Lower leg skin (tissue), 4 donors: ENCODE data around the gene ETDA. TPM values are rescaled to one million over a fixed set of nuclear protein-coding genes. Genes with fewer than 3 reads are reported as not detected.

Experiments used
- DNase-seq, 2 donors: peaks; one replicate each; pipeline ENCODE4 v3.0.0-alpha.2; 2019; ENCODE audit warnings: low spot score in 2 of 2
- H3K4me3 ChIP-seq: fragments of 200-600 bp; sonication (generic); 2 replicates; pipeline ENCODE4 v1.5.1; 2017; ENCODE audit warnings: mild to moderate bottlenecking, low read depth; ENCODE audit not compliant: poor library complexity, severe bottlenecking
- CTCF ChIP-seq, 3 donors: fragments of 450-650 bp; IDR thresholded peaks; one replicate each; pipeline ENCODE4 v1.5.1; 2016; ENCODE audit warnings: antibody characterized with exemption in 3 of 3, mild to moderate bottlenecking in 3 of 3, moderate library complexity in 2 of 3
- POLR2A ChIP-seq, 2 donors: fragments of 450-650 bp; IDR thresholded peaks; one replicate each; pipeline ENCODE4 v1.6.1; 2016 to 2017; ENCODE audit warnings: antibody characterized with exemption in 2 of 2, mild to moderate bottlenecking in 1 of 2, moderate library complexity in 1 of 2
- WGBS, 2 donors: methylation state at CpG; one replicate each; pipeline ENCODE4 v1.1.5; 2018; 5-methylcytosine and 5-hydroxymethylcytosine counted together
- intact Hi-C: fragments of 100-400 bp; cut with DNase I; formaldehyde crosslinking; loops from one replicate; pipeline ENCODE4 v1.15.0; 2023; ENCODE audit warnings: low total_unique reads
- total RNA-seq, 4 donors: library from RNA; depleted of rRNA; stranded (reverse); fragments of >200 nt; gene quantifications; one replicate each; pipeline ENCODE4 v1.1.0, GENCODE V29; 2016

The ETDA gene
- total RNA-seq, 4 donors from 2014 or later: not detected

- DNase-seq: no peak
- H3K4me3 ChIP-seq: no peak overlapping the region
- WGBS, 2 donors: 48 to 66% methylated on average over 4 of the region's 4 CpGs
- TF ChIP-seq POLR2A (IDR thresholded peaks at IDR 0.05) (no peak), CTCF (IDR thresholded peaks at IDR 0.05) (no peak)
- intact Hi-C loops: no loop called here
Observed at GRCh38 chrX:135264206-135264605, 12.3 kb downstream of the ETDA start.

- intact Hi-C loops: no loop called here
- 80 to 97% methylated on average over 5 of the region's 5 CpGs for WGBS, 2 donors
- DNase-seq: no peak
- H3K4me3 ChIP-seq: no peak overlapping the region
- TF ChIP-seq POLR2A (IDR thresholded peaks at IDR 0.05) (no peak), CTCF (IDR thresholded peaks at IDR 0.05) (no peak)
Observed at GRCh38 chrX:135273162-135273561, 21.3 kb downstream of the ETDA start.

- intact Hi-C loops: no loop called here
- DNase-seq: no peak
- H3K4me3 ChIP-seq: no peak overlapping the region
- TF ChIP-seq POLR2A (IDR thresholded peaks at IDR 0.05): no peak
- TF ChIP-seq CTCF (IDR thresholded peaks at IDR 0.05): no peak
Observed at GRCh38 chrX:135275973-135276372, 24.1 kb downstream of the ETDA start.

GRCh38 chrX:135287266-135287823 lies 35.5 kb downstream of the ETDA start:
- DNase-seq: no peak
- intact Hi-C loops: no loop called here
- TF ChIP-seq CTCF (IDR thresholded peaks at IDR 0.05) (no peak), POLR2A (IDR thresholded peaks at IDR 0.05) (no peak)
- H3K4me3 ChIP-seq: no peak overlapping the region
- WGBS, 2 donors: 91 to 98% methylated on average over 2 of the region's 2 CpGs

- TF ChIP-seq CTCF (IDR thresholded peaks at IDR 0.05) (no peak), POLR2A (IDR thresholded peaks at IDR 0.05) (no peak)
- no peak for DNase-seq
- H3K4me3 ChIP-seq: no peak overlapping the region
- WGBS, 2 donors: 33 to 41% methylated on average over 21 to 26 of the region's 26 CpGs
- intact Hi-C loops: no loop called here
Observed at GRCh38 chrX:135295238-135295943, 43.5 kb downstream of the ETDA start.

GRCh38 chrX:135295944-135296305 lies 44.1 kb downstream of the ETDA start:
- WGBS, 2 donors: 15 to 50% methylated on average over 3 to 10 of the region's 10 CpGs
- no peak for TF ChIP-seq CTCF (IDR thresholded peaks at IDR 0.05)
- no peak for TF ChIP-seq POLR2A (IDR thresholded peaks at IDR 0.05)
- no peak for DNase-seq
- no peak overlapping the region for H3K4me3 ChIP-seq
- intact Hi-C loops: no loop called here
